ENCODE data around the gene SNX24. TPM values are rescaled to one million over a fixed set of nuclear protein-coding genes. Genes with fewer than 3 reads are reported as not detected.
A peak's percentile ranks its signal among the peaks of the same experiment; 100 is the strongest.
"Not testable (repeated sequence)": the region's sequence is repeated elsewhere in the genome, so short reads cannot be mapped to it uniquely, and the experiment has no call there.

The SNX24 gene
- total RNA-seq, 2 donors from 2014 or later, result 1.8 to 6.4 TPM

GRCh38 chr5:122901346-122901745, 55.9 kb downstream of the SNX24 start:
- no peak for DNase-seq (ENCODE audit: low spot score in 2 of 2)
- H3K36me3 Mint-ChIP-seq, result no peaks in the 10 kb centered on the region
- H3K9me3 Mint-ChIP-seq, result no peaks in the 10 kb centered on the region
- no peak overlapping the region for H3K27ac Mint-ChIP-seq
- no peak for ATAC-seq

- ATAC-seq (no peak), DNase-seq (ENCODE audit: low spot score in 2 of 2) (no peak)
- H3K27ac Mint-ChIP-seq, result no peak overlapping the region
Measured at GRCh38 chr5:122902263-122902662, 56.9 kb downstream of the SNX24 start.

GRCh38 chr5:122906768-122907167, 61.4 kb downstream of the SNX24 start:
- no peak for ATAC-seq
- no peak overlapping the region for H3K27ac Mint-ChIP-seq
- no peaks in the 10 kb centered on the region for H3K9me3 Mint-ChIP-seq
- H3K36me3 Mint-ChIP-seq, result no peaks in the 10 kb centered on the region
- no peak for DNase-seq (ENCODE audit: low spot score in 2 of 2)

More at GRCh38 chr5:122902263-122902662, 56.9 kb downstream of the SNX24 start:
- H3K9me3 Mint-ChIP-seq, result no peaks in the 10 kb centered on the region
- H3K36me3 Mint-ChIP-seq, result no peaks in the 10 kb centered on the region

- Mint-ChIP-seq H3K36me3 (no peaks in the 10 kb centered on the region), H3K9me3 (no peaks in the 10 kb centered on the region), H3K27ac (no peak overlapping the region)
- ATAC-seq (no peak), DNase-seq (ENCODE audit: low spot score in 2 of 2) (no peak)
Measured at GRCh38 chr5:122907276-122907675, 61.9 kb downstream of the SNX24 start.

GRCh38 chr5:122908108-122908507, 62.7 kb downstream of the SNX24 start:
- DNase-seq (ENCODE audit: low spot score in 2 of 2) (no peak), ATAC-seq (no peak)
- Mint-ChIP-seq H3K27ac (no peak overlapping the region), H3K36me3 (no peaks in the 10 kb centered on the region), H3K9me3 (no peaks in the 10 kb centered on the region)

GRCh38 chr5:122908662-122909061, 63.2 kb downstream of the SNX24 start:
- ATAC-seq (no peak), DNase-seq (ENCODE audit: low spot score in 2 of 2) (no peak)
- Mint-ChIP-seq H3K27ac (no peak overlapping the region), H3K9me3 (peaks cover under 1 to 2% of the 10 kb centered on the region in 2 donors), H3K36me3 (no peaks in the 10 kb centered on the region)

GRCh38 chr5:122909470-122910100, 64.2 kb downstream of the SNX24 start:
- H3K9me3 Mint-ChIP-seq, result peaks cover 3 to 4% of the 10 kb centered on the region in 2 donors
- ATAC-seq (no peak), DNase-seq (ENCODE audit: low spot score in 2 of 2) (no peak)
- no peak overlapping the region for H3K27ac Mint-ChIP-seq
- no peaks in the 10 kb centered on the region for H3K36me3 Mint-ChIP-seq

- H3K9me3 Mint-ChIP-seq, result not testable (repeated sequence)
Measured at GRCh38 chr5:122913436-122913835, 68.0 kb downstream of the SNX24 start.

GRCh38 chr5:122915717-122916461, 70.5 kb downstream of the SNX24 start:
- peaks cover 3 to 4% of the 10 kb centered on the region in 2 donors for H3K9me3 Mint-ChIP-seq
- no peak for DNase-seq (ENCODE audit: low spot score in 2 of 2)
- H3K36me3 Mint-ChIP-seq, result peaks cover 5 to 12% of the 10 kb centered on the region in 2 donors
- peak overlapping the region in 1 of 2 donors; percentile 1 for H3K27ac Mint-ChIP-seq
- ATAC-seq, result peak in 1 of 2 donors; percentile 94

More at GRCh38 chr5:122913436-122913835, 68.0 kb downstream of the SNX24 start:
- ATAC-seq; H3K27ac Mint-ChIP-seq; DNase-seq (ENCODE audit: low spot score in 2 of 2): not testable (repeated sequence)
- H3K36me3 Mint-ChIP-seq, result peaks cover 5 to 12% of the 10 kb centered on the region in 2 donors

GRCh38 chr5:122916490-122916889, 71.1 kb downstream of the SNX24 start:
- Mint-ChIP-seq H3K9me3 (peaks cover 3 to 4% of the 10 kb centered on the region in 2 donors), H3K36me3 (peaks cover 5 to 12% of the 10 kb centered on the region in 2 donors), H3K27ac (no peak overlapping the region)
- ATAC-seq, result no peak
- DNase-seq (ENCODE audit: low spot score in 2 of 2), result no peak

GRCh38 chr5:122919969-122920368, 74.6 kb downstream of the SNX24 start:
- H3K36me3 Mint-ChIP-seq, result peaks cover 5 to 11% of the 10 kb centered on the region in 2 donors
- no peak overlapping the region for H3K27ac Mint-ChIP-seq
- DNase-seq (ENCODE audit: low spot score in 2 of 2), result no peak
- no peak for ATAC-seq
- no peaks in the 10 kb centered on the region for H3K9me3 Mint-ChIP-seq

GRCh38 chr5:122921826-122922225, 76.4 kb downstream of the SNX24 start:
- no peaks in the 10 kb centered on the region for H3K9me3 Mint-ChIP-seq
- ATAC-seq, result no peak
- DNase-seq (ENCODE audit: low spot score in 2 of 2), result no peak
- H3K27ac Mint-ChIP-seq, result no peak overlapping the region
- H3K36me3 Mint-ChIP-seq, result peaks cover 0 to 5% of the 10 kb centered on the region in 2 donors

- ATAC-seq, result no peak
- Mint-ChIP-seq H3K9me3 (no peaks in the 10 kb centered on the region), H3K27ac (no peak overlapping the region), H3K36me3 (no peaks in the 10 kb centered on the region)
- no peak for DNase-seq (ENCODE audit: low spot score in 2 of 2)
Measured at GRCh38 chr5:122924203-122924602, 78.8 kb downstream of the SNX24 start.

- Mint-ChIP-seq H3K27ac (no peak overlapping the region), H3K36me3 (no peaks in the 10 kb centered on the region), H3K9me3 (no peaks in the 10 kb centered on the region)
- no peak for DNase-seq (ENCODE audit: low spot score in 2 of 2)
- no peak for ATAC-seq
Measured at GRCh38 chr5:122924719-122925395, 79.4 kb downstream of the SNX24 start.

GRCh38 chr5:122929001-122929400, 83.6 kb downstream of the SNX24 start:
- DNase-seq (ENCODE audit: low spot score in 2 of 2) (no peak), ATAC-seq (no peak)
- Mint-ChIP-seq H3K36me3 (no peaks in the 10 kb centered on the region), H3K27ac (no peak overlapping the region), H3K9me3 (no peaks in the 10 kb centered on the region)

- H3K9me3 Mint-ChIP-seq, result no peaks in the 10 kb centered on the region
- H3K36me3 Mint-ChIP-seq, result no peaks in the 10 kb centered on the region
- DNase-seq (ENCODE audit: low spot score in 2 of 2) (no peak), ATAC-seq (no peak)
- no peak overlapping the region for H3K27ac Mint-ChIP-seq
Measured at GRCh38 chr5:122929980-122930379, 84.6 kb downstream of the SNX24 start.

GRCh38 chr5:122933956-122934355, 88.5 kb downstream of the SNX24 start:
- Mint-ChIP-seq H3K36me3 (no peaks in the 10 kb centered on the region), H3K9me3 (no peaks in the 10 kb centered on the region), H3K27ac (no peak overlapping the region)
- DNase-seq (ENCODE audit: low spot score in 2 of 2) (no peak), ATAC-seq (no peak)

All from activated naive CD4-positive, alpha-beta T cell treated with anti-CD3 and anti-CD28 coated beads, Interleukin-2, amount 50 U/mL, for 72 hours (primary cell).